A549 treated with DMSO at 1 μM for 4 hours (cell line): Measurements from ENCODE around the gene AASDH. TPM values are rescaled to one million over a fixed set of nuclear protein-coding genes. Genes with fewer than 3 reads are reported as not detected.

Experiments used
- total RNA-seq: library from RNA; stranded (reverse); fragments of 200-300 nt; extraction: Qiagen RNA extraction; gene quantifications from 5 replicates; pipeline ENCODE4 v1.2.3, GENCODE V29; 2022; ENCODE audit warnings: low read depth

The AASDH gene, protein sequence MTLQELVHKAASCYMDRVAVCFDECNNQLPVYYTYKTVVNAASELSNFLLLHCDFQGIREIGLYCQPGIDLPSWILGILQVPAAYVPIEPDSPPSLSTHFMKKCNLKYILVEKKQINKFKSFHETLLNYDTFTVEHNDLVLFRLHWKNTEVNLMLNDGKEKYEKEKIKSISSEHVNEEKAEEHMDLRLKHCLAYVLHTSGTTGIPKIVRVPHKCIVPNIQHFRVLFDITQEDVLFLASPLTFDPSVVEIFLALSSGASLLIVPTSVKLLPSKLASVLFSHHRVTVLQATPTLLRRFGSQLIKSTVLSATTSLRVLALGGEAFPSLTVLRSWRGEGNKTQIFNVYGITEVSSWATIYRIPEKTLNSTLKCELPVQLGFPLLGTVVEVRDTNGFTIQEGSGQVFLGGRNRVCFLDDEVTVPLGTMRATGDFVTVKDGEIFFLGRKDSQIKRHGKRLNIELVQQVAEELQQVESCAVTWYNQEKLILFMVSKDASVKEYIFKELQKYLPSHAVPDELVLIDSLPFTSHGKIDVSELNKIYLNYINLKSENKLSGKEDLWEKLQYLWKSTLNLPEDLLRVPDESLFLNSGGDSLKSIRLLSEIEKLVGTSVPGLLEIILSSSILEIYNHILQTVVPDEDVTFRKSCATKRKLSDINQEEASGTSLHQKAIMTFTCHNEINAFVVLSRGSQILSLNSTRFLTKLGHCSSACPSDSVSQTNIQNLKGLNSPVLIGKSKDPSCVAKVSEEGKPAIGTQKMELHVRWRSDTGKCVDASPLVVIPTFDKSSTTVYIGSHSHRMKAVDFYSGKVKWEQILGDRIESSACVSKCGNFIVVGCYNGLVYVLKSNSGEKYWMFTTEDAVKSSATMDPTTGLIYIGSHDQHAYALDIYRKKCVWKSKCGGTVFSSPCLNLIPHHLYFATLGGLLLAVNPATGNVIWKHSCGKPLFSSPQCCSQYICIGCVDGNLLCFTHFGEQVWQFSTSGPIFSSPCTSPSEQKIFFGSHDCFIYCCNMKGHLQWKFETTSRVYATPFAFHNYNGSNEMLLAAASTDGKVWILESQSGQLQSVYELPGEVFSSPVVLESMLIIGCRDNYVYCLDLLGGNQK
- total RNA-seq, result 3.0 to 4.3 TPM (median 3.7 TPM) in 5 replicates

DNA sequence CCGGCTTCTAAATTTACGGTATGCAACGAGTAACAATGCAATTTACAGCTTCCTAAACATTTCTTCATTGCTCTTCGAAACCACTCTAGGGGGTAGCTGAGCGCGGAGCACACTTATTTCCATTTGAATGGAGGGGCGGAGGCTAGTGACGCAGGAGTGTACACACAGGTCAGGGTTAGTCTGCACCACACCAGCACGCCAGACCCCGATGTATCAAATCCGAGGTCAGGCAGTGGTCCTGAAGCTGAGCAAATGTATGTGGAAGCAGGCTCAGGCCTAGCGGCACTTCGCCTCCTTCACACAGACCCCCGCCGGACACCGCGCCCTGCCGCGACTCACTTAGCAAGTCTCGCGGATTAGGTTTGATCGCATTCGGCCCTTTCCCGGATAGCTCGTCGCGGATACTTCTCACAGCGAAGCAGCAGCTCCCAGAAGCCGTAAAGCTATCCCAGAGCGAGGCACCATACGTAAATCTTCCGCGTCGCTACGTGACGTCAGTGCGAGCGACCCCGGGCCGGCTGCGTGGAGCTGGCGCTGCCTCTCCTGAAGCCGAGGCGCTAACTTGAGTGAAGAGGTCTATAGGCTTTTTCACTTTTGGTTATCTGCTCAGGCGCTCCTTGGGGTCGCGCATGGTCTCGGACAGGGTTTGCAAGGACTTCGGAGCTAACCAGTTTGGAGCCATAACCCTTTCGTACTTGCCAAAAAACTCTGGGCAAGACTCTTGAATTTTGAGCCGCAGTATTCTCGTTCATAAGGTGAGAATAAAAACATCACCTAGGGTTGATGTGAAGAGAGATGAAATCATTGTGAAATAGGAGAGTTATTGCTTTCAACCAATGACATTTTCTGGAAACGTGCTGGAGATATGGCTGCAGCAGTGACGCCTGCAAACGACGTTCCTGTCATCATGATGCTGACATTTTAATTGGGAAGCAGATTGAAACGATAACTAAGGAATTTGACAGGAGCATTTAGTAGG, at the start of gene AASDH:
Gene AASDH (minus strand): TSS at position 469 of the 979 bp plus-strand sequence. CDS start 3,192 bp downstream, outside the sequence.

DNA sequence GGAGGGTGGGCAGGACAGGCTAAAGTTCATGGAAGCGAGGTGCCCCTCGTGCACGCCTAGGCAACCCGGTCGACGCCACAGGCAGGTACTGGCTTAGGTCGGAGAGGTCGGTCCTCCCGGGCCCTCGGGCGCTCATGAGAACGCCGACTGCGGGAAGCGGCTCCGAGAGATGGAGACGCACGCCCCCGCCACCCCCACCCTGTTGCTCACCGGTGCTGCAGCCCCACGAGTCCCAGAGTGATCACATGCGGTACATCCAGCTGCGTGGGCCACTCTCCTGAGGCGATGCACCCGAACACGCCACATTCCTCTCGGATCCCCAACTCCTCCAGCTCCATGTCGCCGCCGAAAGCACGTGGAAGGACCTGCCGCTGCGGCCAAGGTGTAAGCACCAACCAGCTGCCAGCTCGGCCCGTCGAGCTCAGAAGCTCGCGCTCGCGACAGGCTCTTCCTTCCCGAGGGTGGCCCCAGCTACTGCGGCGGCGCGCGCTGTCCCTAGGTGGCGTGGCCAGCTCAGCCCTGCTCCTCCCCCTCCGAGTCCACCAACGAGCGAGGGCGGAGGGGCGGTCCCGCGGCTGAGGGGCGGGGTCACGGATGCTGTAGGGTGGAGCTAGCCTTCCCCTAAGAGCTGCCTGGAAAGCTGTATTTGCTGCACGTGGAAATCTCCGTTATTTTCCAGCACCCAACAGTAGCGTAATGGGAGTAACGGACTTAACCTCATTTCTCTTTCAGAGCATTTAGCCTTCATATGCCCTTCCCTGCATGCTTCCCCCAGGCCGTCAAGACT, 48.0 kb upstream of the AASDH start, which contains the start of gene PPAT:
Gene PPAT (minus strand): TSS at position 476 of the 787 bp plus-strand sequence. CDS start 138 bp downstream, at position 338.

Other genes with a start within 250 kb of the AASDH start
- 19.2 to 23.7 TPM (median 22.3 TPM) in 5 replicates for gene PPAT, start 48.1 kb upstream of the AASDH start, total RNA-seq
- 135 to 152 TPM (median 149 TPM) in 5 replicates for gene PAICS, start 48.8 kb upstream of the AASDH start, total RNA-seq
- 47.4 to 65.9 TPM (median 59.2 TPM) in 5 replicates for gene SRP72, start 80.1 kb upstream of the AASDH start, total RNA-seq
- gene ARL9, start 118.3 kb upstream of the AASDH start, total RNA-seq, result not detected in 5 replicates